Measurements from ENCODE around the gene ADAMTS17.

The ADAMTS17 gene

DNA sequence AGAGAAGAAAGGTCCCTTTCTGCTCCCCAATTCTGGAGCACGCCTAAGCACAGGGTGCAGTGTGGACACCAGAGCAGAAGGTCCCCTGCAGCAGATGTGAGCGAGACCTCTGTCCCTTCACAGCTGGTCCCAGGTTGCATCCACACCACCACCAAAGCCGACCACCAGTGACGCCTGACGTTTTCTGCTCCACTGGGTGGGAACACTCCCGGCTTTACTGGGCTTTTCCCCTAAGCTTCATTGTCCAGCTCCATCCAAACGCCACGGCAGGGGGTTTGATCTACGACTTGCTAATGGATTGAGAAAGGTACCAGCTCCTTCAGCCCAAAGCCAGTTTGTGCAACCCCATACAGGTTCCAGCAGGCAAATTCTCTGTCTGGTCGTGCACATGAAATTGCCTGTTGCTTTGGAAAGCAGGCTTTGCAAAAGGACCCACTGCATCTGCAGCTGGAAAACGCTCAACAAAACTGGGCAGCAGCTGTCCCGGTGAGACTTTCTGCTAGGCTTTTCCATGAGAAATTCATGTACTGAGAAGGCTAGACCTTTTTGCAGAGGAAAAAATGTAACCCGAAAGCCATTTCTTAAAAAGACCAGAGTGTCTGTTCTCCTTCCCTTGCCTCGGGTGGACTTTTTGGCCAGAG is 31.1 kb downstream of the ADAMTS17 start:
- DNase-seq (ENCODE audit: low read depth in 1 of 2, low spot score in 1 of 2) = no peak

DNA sequence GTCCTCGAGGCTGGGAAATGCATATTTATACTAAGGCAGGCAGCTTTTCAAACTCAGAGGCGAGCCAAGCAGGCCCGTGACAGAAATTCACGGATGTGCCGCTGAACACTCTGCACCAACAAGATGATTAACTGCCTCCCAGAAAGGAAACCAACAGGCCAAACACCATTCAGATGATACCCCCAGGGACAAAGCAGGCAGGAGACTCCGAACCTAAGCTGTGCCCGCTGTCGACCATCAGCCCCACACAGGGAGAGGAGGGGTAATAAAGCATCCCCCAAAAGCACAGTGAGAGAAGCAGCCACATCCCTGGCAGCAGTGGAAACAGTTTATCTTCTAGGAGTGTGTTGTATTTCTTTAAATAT is 31.8 kb downstream of the ADAMTS17 start:
- no peak for DNase-seq (ENCODE audit: low read depth in 1 of 2, low spot score in 1 of 2)

DNA sequence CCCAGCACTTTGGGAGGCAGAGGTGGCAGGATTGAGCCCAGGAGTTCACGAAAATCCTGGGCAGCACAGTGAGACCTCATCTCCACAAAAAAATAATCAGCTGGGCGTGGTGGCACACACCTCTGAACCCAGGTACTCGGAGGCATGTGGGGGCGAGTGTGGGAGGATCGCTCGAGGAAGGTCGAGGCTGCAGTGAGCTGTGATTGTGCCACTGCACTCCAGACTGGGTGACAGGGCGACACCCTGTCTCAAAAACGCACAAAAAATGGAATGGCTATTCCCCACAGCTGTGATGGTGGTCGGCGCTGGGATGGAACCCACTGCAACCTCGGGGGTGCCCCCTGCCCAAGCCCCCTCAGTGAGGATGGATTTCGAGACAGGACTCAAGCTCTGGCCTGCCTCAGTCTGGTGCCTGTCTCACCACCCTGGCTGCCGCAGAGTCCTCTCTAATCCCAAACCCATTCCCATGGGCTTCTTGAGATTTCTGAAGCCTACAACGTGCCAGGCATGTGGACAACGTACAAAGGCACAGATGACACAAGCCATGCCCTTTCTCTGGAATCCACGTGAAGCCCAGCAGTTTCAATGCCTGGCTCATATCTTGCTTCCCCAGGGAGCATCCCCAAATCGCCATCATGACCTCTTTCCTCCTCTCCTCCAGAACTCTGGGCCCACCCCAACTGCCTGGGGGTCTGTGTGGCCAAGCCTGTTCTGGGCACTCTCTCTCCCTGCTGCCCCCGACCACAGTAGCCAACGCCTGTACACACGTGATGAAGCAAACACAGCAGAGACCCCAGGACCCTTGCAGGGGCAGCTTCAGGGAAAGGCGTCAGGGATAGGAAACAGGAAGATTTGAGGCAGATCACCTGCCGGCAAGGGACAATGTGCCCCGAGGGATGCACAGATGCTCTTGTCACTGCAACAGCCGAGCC is 32.4 kb downstream of the ADAMTS17 start:
- no peak for DNase-seq (ENCODE audit: low read depth in 1 of 2, low spot score in 1 of 2)

DNA sequence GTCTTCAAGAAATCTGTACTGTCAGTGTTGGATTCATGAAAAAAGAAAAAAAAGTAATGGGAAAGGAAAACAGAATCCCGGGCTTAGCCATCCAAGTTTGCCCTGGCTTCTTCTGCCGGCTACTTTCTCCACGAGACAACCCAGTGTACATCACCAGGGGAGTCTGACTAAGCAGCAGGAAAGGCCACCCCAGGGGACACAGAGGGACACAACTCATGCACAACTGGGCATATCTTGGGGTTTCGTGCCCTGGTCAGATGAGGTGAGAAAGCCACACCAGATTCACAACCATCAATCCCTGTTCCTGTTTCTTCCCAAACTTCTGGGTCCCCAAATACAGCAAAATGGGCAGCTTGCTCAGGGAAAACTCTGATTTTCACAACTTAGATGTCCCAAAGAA is 33.2 kb downstream of the ADAMTS17 start:
- no peak for DNase-seq (ENCODE audit: low read depth in 1 of 2, low spot score in 1 of 2)

DNA sequence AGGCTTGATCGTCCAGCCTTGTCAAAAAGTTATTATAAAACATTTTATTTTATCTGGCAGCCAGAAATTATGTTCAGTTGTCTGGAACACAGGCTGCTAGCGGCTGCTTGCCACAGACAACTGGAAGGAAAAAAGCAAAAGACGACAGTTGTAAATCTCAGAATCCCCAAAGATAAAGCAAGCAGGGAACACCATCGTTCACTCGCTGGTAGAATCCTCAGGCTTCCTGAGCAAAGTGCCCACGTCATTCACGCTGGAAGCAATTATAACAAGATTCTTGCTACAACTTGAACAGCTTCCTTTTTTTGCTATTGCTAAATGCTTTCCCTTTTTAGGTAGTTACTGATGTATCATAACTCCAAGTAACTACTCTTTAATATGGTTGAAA is 33.6 kb downstream of the ADAMTS17 start:
- no peak for DNase-seq (ENCODE audit: low read depth in 1 of 2, low spot score in 1 of 2)

DNA sequence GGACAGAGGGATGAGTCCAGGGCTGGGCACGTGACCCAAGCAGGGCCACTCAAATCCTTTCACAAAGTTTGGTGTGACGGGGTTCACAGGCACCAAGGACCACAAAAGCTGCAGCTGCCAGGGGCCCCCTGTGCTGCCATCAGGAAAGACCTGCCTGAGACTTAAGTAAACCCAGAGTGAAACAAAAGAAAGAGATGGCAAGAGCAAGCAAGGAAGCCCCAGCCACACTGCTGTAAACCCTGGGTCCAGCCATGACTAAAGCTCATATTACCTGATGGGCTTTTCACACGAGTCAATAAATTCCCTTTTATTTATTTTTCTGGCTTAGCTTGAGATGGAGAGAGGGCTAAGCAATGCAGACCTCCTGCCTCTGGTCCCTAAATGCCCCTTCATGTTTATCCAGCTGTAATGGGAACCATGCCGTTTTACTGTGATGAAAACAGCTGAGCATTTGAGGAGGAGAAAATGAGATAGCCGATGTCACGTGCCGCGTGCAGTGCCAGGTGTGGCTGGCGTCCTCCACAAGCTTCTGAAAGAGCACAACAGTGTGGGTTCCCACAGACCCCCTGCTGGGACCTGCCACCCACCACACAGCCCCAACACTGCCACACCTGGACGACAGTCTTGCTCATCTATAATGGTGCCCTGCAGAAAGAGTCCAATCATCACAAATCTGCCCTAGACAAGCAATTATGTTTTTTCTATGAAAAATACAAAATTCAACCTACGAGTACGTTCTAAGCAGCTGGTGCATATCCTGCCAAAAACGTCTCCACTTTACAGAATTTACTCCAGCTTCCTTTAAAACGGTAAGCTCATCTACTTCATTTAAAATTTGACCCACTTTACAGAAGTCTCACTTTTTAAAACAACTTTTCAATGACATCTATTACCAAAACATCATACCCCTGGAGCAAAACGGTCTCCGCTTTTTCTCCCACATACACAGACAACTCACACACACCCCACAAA is 34.2 kb downstream of the ADAMTS17 start:
- DNase-seq (ENCODE audit: low read depth in 1 of 2, low spot score in 1 of 2) = no peak

DNA sequence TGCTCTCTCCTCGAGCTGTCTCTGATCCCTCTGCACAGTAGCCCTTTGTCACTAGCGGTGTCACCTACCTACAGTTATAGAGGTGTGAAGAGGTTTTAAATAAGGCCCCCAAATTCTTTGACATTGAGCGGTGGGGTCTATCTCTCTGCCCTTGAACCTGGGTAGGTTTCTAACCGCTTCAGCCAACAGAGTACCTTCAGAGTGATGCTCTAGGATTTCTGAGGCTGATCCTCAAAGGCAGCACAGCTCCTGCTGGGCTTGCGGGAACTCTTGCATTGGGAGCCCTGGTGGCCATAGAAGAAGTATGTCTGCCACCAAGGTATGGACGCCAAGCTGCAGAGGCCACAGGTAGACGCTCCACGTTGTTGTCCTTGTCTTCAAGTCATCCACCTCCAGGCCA is 35.7 kb downstream of the ADAMTS17 start:
- no peak for DNase-seq (ENCODE audit: low read depth in 1 of 2, low spot score in 1 of 2)

DNA sequence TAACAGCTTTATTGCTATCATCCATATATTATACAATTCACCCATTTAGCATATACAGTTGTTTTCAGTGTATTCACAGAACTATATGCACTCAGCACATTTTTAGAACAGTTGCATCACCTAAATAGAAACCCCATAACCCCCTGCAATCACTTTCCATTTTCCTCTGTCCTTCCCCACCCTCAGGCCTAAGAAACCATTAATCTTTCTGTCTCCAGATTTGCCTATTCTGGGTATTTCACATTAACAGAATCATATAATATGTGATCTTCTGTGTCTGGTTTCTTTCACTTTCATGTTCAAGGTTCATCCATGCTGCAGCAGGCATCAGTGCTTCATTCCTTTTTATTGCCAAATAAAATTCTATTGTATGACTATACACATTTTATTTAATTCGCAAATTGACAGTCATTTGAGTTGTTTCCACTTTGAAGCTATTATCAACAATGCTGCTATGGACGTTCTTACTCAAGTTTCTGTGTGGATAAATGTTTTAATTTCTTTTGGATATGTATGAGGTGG is 39.8 kb downstream of the ADAMTS17 start:
- DNase-seq (ENCODE audit: low read depth in 1 of 2, low spot score in 1 of 2) = no peak

DNA sequence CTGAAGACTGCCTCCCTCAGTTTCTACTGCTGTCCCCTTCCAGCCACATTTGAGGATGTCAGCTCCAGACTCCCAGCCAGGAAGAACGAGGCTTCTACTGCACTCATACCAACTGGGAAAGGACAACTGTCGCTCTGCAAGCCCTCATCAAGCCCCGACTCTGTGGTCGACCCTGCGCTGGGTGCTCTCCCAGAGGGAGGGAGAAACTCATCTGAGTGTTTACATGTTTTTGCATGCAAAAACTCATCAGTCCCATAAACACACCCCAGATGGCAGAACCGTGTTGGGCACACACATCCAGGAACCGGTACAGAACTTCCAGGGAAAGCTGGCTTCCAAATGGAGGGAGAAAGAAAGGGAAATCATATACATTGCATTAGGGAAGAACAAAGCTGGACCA is 43.5 kb downstream of the ADAMTS17 start:
- no peak for DNase-seq (ENCODE audit: low read depth in 1 of 2, low spot score in 1 of 2)

DNA sequence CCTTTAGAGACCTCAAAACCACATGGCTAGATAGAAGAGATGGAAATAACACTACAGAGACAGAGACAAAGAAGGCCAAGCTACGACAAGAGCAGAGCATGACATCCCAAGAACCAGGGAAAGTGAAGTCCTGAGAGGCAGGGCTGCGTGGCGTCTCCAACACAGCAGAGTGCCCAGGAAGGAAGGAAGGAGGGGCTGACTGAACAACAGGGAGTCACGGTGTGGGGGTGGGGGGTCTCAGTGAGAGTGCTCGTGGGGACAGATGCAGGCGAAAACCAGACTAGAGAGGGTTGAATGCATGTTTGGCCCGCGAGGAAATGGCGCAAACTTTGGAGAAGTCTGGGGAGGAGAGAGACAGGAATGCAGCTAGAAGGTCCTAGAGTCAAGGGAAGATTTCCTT is 44.0 kb downstream of the ADAMTS17 start:
- DNase-seq (ENCODE audit: low read depth in 1 of 2, low spot score in 1 of 2) = no peak

DNA sequence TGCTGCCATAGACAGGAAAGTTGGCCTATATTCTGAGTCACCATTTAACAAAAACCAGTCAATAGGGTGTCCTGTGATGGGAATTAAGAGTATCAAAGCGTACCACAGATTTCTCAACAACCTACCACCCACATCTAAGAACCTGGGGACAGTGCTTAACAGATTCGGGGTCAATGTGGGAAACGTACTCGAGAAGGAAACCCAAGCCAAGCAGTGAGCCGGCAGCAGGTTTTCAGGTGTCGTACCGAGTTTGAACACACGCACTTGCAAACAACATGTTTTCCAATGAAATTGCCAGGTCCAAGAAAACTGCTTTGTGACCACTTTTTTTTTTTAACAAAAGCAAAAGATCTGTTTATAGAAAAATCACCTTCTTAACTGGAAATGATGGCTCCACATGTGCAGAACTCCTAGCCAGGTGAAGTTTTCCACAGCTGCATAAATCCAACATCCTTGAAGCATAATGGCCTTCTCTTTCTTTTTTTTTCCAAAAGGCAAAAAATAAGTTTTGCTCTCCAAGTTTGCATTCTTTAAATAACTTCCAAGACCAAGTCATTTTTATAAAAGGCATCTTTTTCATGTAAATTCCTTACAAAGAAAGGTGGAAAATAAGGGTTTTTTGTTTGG is 45.7 kb downstream of the ADAMTS17 start:
- no peak for DNase-seq (ENCODE audit: low read depth in 1 of 2, low spot score in 1 of 2)

DNA sequence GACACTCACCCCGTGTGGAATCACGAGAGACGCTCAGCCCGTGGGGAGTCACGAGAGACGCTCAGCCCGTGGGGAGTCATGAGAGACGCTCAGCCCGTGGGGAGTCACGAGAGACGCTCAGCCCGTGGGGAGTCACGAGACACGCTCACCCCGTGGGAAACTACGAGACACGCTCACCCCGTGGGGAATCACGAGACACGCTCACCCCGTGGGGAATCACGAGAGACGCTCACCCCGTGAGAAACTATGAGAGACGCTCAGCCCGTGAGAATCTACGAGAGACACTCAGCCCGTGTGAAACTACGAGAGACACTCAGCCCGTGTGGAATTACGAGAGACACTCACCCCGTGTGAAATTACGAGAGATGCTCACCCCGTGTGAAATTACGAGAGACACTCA is 49.8 kb downstream of the ADAMTS17 start:
- DNase-seq (ENCODE audit: low read depth in 1 of 2, low spot score in 1 of 2) = no peak

DNA sequence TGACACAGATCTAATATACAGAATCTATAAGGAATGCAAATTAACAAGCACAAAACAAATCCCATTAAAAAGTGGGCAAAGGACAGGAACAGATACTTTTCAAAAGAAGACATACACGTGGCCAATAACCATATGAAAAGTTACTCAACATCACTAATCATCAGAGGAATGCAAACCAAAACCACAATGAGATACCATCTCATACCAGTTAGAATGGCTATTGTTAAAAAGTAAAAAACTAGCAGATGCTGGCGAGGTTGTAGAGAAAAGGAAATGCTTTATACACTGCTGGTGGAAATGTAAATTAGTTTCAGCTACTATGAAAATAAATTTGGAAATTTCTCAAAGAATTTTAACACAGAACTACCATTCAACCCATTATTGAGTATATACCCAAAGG is 50.7 kb downstream of the ADAMTS17 start:
- no peak for DNase-seq (ENCODE audit: low read depth in 1 of 2, low spot score in 1 of 2)

DNA sequence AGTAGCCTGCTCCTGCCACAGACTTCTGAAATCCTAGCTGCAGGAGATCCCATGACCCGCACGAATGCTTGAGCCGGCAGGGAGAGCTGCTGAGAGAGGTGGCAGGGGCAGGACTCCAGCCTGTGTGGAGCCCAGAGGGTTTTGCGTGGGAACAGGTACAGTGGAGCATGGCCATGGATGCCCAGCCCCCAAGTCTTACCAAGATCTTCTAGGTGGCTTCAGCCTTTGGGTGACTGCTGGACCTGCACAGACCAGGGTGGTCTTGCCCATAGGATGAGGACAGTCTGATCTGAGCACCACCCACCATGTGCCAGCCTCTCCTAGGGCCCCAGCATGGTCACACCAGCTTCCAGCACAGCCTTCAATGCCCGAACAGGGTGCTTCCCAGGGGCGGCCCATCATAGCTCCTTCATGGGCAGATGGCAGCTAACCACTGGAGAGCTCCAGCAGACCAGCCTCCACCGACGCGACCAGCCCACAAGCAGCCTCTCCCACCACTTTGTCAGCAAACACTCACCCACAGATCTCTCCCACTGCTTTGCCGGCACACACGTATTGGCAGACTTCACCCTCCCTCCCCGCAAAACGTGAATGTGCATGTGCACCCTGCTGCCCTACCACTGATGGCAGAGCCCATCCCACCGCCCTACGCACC is 56.0 kb downstream of the ADAMTS17 start:
- no peak for DNase-seq (ENCODE audit: low read depth in 1 of 2, low spot score in 1 of 2)

DNA sequence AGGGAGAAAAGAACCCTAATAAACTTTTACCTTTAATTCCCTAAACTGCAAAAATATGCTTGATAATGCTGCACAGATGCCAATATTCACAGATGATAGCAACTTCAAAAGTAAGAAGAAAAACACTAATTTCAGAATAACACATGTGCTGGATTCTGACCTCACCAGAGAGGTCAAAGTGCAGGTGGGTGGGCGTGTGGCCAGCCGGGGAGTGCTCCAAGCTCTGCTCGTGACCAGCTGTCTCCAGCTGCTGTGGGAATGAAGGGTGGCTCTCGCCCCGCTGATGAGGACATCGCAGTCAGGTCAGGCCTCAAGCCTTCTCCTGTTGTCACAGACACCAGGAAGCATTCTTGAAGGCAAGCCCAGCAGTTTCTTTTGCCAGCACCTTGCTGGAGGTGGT is 57.1 kb downstream of the ADAMTS17 start:
- DNase-seq (ENCODE audit: low read depth in 1 of 2, low spot score in 1 of 2) = no peak

DNA sequence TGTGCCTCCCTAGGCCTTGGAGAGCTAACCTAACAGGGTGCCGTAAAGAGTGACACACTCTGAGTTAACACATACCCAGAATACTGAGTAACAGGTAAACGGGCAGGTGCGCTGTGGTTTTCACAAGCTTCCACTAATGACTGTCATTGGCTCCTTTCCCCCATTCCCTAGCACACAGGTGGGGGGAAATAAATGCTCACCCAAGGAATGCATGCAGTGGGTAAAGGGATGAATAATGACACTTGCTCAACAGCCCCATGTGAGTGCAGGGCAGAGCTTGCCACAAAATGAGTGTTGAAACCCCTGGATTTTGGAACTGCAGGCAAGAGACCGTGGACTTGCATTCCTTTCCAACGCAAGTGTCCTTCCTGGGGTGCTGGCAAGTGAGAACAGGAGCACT is 57.6 kb downstream of the ADAMTS17 start:
- DNase-seq (ENCODE audit: low read depth in 1 of 2, low spot score in 1 of 2) = no peak

DNA sequence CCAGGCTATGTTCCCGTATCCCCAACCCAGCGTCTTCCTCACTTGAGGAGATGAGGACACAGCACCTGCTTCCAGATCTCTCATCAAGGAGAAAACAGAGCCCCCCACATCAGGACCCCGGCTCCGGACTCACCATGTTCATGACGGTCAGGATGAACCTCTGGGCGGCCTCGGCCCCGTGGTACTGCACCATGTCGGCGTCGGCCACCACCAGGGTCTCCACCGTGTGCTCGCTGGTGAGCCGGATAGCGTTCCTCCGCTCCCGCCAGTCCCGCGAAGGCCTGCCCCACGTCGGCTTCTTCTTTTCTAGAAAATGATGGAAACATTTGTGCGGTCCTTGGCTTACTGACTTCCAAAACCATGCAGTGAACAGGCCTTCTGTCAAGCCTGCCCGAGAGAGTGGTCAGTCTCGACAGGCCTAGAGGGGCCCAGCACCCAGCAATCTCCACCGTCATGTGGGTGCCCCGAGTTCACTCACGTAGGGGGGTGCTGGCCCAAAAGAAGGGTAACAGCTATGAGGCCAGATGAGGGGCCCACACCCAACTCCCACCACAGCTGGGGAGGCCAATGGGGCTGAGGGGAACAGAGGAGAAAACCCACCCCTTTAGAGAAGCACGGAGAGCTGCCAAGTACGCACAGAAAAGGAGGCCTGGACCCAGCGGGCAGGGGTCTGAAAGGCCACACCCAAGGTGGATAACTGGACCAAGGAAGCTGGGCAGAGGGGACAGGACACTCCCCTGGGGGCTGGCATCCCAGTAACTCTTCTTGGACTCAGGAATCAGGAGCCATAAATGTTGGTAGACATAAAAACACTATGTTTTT is 60.5 kb downstream of the ADAMTS17 start:
- DNase-seq (ENCODE audit: low read depth in 1 of 2, low spot score in 1 of 2) = no peak

DNA sequence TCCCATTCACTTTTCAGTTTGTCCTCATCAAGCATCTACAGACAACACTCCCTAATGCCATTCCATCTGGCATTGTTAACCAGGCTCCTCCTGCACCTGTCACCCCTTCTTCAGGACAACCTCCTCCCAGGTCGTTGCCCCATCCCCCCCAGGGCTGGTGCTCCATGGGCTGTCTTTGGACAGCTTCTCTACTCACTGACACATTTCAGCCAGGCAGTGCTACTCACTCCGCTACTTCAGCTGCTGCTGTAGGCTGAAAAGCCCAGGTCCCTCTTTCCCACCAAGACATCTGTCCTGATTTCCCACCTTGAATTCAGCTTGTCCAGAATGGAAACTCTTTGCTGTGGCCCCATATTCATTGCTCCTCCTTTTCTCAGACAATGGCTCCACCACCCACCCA is 61.9 kb downstream of the ADAMTS17 start:
- no peak for DNase-seq (ENCODE audit: low read depth in 1 of 2, low spot score in 1 of 2)

DNA sequence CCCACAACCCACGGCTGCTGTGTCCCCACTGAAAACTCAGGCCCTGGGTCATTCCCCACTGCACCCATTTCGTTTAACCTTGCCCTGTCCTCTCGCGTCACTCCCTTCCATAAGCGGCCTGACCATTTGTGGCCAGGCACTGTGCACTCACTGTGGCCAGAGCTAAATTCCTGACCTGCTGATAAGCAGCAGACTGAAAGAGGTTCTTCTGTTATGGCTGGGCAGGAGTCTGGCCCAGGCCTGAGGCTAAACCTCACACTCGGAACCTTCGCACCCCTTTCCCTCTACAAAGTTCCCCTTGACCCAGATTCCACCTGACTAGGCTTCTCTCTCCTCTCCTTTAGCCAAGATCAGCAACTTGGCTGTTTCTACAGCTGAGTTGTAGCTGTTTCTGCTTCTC is 62.3 kb downstream of the ADAMTS17 start:
- no peak for DNase-seq (ENCODE audit: low read depth in 1 of 2, low spot score in 1 of 2)

All from activated CD4-positive, alpha-beta T cell treated with anti-CD3 and anti-CD28 coated beads, Interleukin-2, amount 50 U/mL, for 24 hours (primary cell).